NT2/D1 (cell line): ENCODE data around the gene FRMD8.

Source experiments
- DNase-seq: peaks from one replicate; pipeline ENCODE4 v3.0.0-alpha.2; 2011; ENCODE audit warnings: low read depth, low spot score
- H3K27me3 ChIP-seq: 2 replicates; pipeline ENCODE4 v1.6.0; 2011; ENCODE audit warnings: mild to moderate bottlenecking; ENCODE audit not compliant: insufficient read length, insufficient read depth
- H3K36me3 ChIP-seq: 2 replicates; pipeline ENCODE4 v1.6.1; 2011; ENCODE audit warnings: mild to moderate bottlenecking, low read length, mixed read lengths; ENCODE audit not compliant: insufficient read depth, insufficient read length
- H3K4me1 ChIP-seq: 2 replicates; pipeline ENCODE4 v1.5.1; 2011; ENCODE audit not compliant: insufficient read depth, insufficient read length
- H3K4me3 ChIP-seq: 2 replicates; pipeline ENCODE4 v1.5.1; 2011; ENCODE audit warnings: low read depth; ENCODE audit not compliant: insufficient read length
- H3K9ac ChIP-seq: 2 replicates; pipeline ENCODE4 v1.6.0; 2011; ENCODE audit warnings: low read depth; ENCODE audit not compliant: insufficient read length
- H3K9me3 ChIP-seq: 2 replicates; pipeline ENCODE4 v1.5.1; 2011; ENCODE audit warnings: mild to moderate bottlenecking, low read length; ENCODE audit not compliant: insufficient read depth
- SUZ12 ChIP-seq: IDR thresholded peaks from 2 replicates; pipeline ENCODE4 v1.6.1; 2011; ENCODE audit not compliant: insufficient read length, insufficient read depth; ENCODE audit errors: extremely low read depth
- YY1 ChIP-seq: IDR thresholded peaks from 2 replicates; pipeline ENCODE4 v1.6.1; 2011; ENCODE audit not compliant: insufficient read length, insufficient read depth
- ZNF274 ChIP-seq: IDR thresholded peaks from 2 replicates; pipeline ENCODE4 v1.6.1; 2011; ENCODE audit warnings: mild to moderate bottlenecking, low read depth, low read length

Gene FRMD8

GRCh38 chr11:65396769-65397745 is 10.6 kb downstream of the FRMD8 start:
- H3K4me3 ChIP-seq: no peak overlapping the region
- TF ChIP-seq YY1: no peak
- no peak for TF ChIP-seq SUZ12
- no peak for TF ChIP-seq ZNF274
- peaks cover 33% of the 10 kb centered on the region for H3K4me1 ChIP-seq
- H3K36me3 ChIP-seq: peaks cover 88% of the 10 kb centered on the region
- DNase-seq: no peak
- H3K9me3 ChIP-seq: no peaks in the 10 kb centered on the region
- no peaks in the 10 kb centered on the region for H3K27me3 ChIP-seq
- H3K9ac ChIP-seq: no peak overlapping the region

- peaks cover 86% of the 10 kb centered on the region for H3K36me3 ChIP-seq
- DNase-seq: no peak
- peaks cover 22% of the 10 kb centered on the region for H3K4me1 ChIP-seq
- no peak overlapping the region for H3K9ac ChIP-seq
- no peaks in the 10 kb centered on the region for H3K27me3 ChIP-seq
- TF ChIP-seq SUZ12: no peak
- TF ChIP-seq ZNF274: no peak
- no peak for TF ChIP-seq YY1
- H3K9me3 ChIP-seq: no peaks in the 10 kb centered on the region
- H3K4me3 ChIP-seq: no peak overlapping the region
Measured at GRCh38 chr11:65398362-65398910, 12.0 kb downstream of the FRMD8 start.

GRCh38 chr11:65399249-65399648 is 12.8 kb downstream of the FRMD8 start:
- H3K27me3 ChIP-seq: no peaks in the 10 kb centered on the region
- no peaks in the 10 kb centered on the region for H3K9me3 ChIP-seq
- no peak for DNase-seq
- H3K4me1 ChIP-seq: peaks cover 15% of the 10 kb centered on the region
- H3K36me3 ChIP-seq: peaks cover 86% of the 10 kb centered on the region
- H3K4me3 ChIP-seq: no peak overlapping the region
- TF ChIP-seq ZNF274 (no peak), SUZ12 (no peak), YY1 (no peak)
- no peak overlapping the region for H3K9ac ChIP-seq

- Histone ChIP-seq H3K36me3 (peaks cover 86% of the 10 kb centered on the region), H3K9me3 (no peaks in the 10 kb centered on the region), H3K27me3 (no peaks in the 10 kb centered on the region), H3K9ac (peak overlapping the region; percentile 50), H3K4me1 (peaks cover 15% of the 10 kb centered on the region), H3K4me3 (no peak overlapping the region)
- no peak for DNase-seq
- TF ChIP-seq ZNF274 (no peak), SUZ12 (no peak), YY1 (no peak)
Measured at GRCh38 chr11:65399845-65400244, 13.4 kb downstream of the FRMD8 start.

- DNase-seq: no peak
- H3K9ac ChIP-seq: peak overlapping the region; percentile 50
- H3K4me1 ChIP-seq: peaks cover 15% of the 10 kb centered on the region
- no peaks in the 10 kb centered on the region for H3K9me3 ChIP-seq
- H3K36me3 ChIP-seq: peaks cover 86% of the 10 kb centered on the region
- H3K4me3 ChIP-seq: no peak overlapping the region
- no peak for TF ChIP-seq YY1
- no peak for TF ChIP-seq SUZ12
- no peak for TF ChIP-seq ZNF274
- H3K27me3 ChIP-seq: no peaks in the 10 kb centered on the region
Measured at GRCh38 chr11:65400307-65401072, 14.1 kb downstream of the FRMD8 start.

GRCh38 chr11:65401073-65401802 is 14.8 kb downstream of the FRMD8 start:
- H3K36me3 ChIP-seq: peaks cover 82% of the 10 kb centered on the region
- H3K9ac ChIP-seq: peak overlapping the region; percentile 32
- no peaks in the 10 kb centered on the region for H3K27me3 ChIP-seq
- DNase-seq: no peak
- peaks cover 15% of the 10 kb centered on the region for H3K4me1 ChIP-seq
- TF ChIP-seq ZNF274: no peak
- no peak for TF ChIP-seq YY1
- TF ChIP-seq SUZ12: no peak
- H3K9me3 ChIP-seq: no peaks in the 10 kb centered on the region
- no peak overlapping the region for H3K4me3 ChIP-seq
